MM.1S (cell line): ENCODE data around the gene TMED1.

Source experiments
- CTCF ChIP-seq: fragments of 300-600 bp; sonication (generic); IDR thresholded peaks from 2 replicates; pipeline ENCODE4 v1.5.1; 2016; ENCODE audit warnings: antibody characterized with exemption, low read length, mixed read lengths
- EZH2 ChIP-seq: fragments of 300-600 bp; sonication (generic); optimal IDR thresholded peaks from 2 replicates; pipeline ENCODE3; 2017; ENCODE audit warnings: low read depth, mild to moderate bottlenecking, antibody characterized with exemption, low read length, mixed read lengths
- EZH2phosphoT487 ChIP-seq: fragments of 300-600 bp; sonication (generic); IDR thresholded peaks from 2 replicates; pipeline ENCODE4 v1.6.1; 2018; ENCODE audit warnings: antibody characterized with exemption, low read length

- no peak for TF ChIP-seq EZH2
- TF ChIP-seq CTCF, result no peak
- no peak for TF ChIP-seq EZH2phosphoT487
Measured at GRCh38 chr19:10811391-10812111, 24.5 kb downstream of the TMED1 start.
